GM18511 (cell line): Measurements from ENCODE around the gene SBNO1.
"Not testable (repeated sequence)": the region's sequence is repeated elsewhere in the genome, so short reads cannot be mapped to it uniquely, and the experiment has no call there.

Experiments
- ATAC-seq: cut with Tn5 transposase; IDR thresholded peaks from one replicate; pipeline ENCODE4 v1.9.1; 2021; ENCODE audit warnings: mild to moderate bottlenecking, moderate library complexity; ENCODE audit not compliant: unreplicated experiment

SBNO1 gene

GRCh38 chr12:123351349-123351748 is 13.3 kb downstream of the SBNO1 start:
- ATAC-seq, result no peak

- ATAC-seq, result no peak
Observed at GRCh38 chr12:123346946-123347345, 17.7 kb downstream of the SBNO1 start.

- no peak for ATAC-seq
Observed at GRCh38 chr12:123344086-123344485, 20.6 kb downstream of the SBNO1 start.

GRCh38 chr12:123337070-123337469 is 27.6 kb downstream of the SBNO1 start:
- ATAC-seq, result no peak

GRCh38 chr12:123336530-123336929 is 28.1 kb downstream of the SBNO1 start:
- ATAC-seq, result no peak

GRCh38 chr12:123335490-123335889 is 29.2 kb downstream of the SBNO1 start:
- no peak for ATAC-seq

- ATAC-seq, result no peak
Observed at GRCh38 chr12:123329799-123330198, 34.8 kb downstream of the SBNO1 start.

- no peak for ATAC-seq
Observed at GRCh38 chr12:123319826-123320225, 44.8 kb downstream of the SBNO1 start.

GRCh38 chr12:123319273-123319672 is 45.4 kb downstream of the SBNO1 start:
- no peak for ATAC-seq

- ATAC-seq, result not testable (repeated sequence)
Observed at GRCh38 chr12:123313046-123313445, 51.6 kb downstream of the SBNO1 start.

- no peak for ATAC-seq
Observed at GRCh38 chr12:123306200-123306599, 58.4 kb downstream of the SBNO1 start.

- no peak for ATAC-seq
Observed at GRCh38 chr12:123305136-123305535, 59.5 kb downstream of the SBNO1 start.

- ATAC-seq, result no peak
Observed at GRCh38 chr12:123293178-123293760, 71.4 kb downstream of the SBNO1 start.

- ATAC-seq, result no peak
Observed at GRCh38 chr12:123289911-123290310, 74.7 kb downstream of the SBNO1 start.

- ATAC-seq, result no peak
Observed at GRCh38 chr12:123288751-123289346, 75.8 kb downstream of the SBNO1 start.

- ATAC-seq, result no peak
Observed at GRCh38 chr12:123286652-123287373, 77.8 kb downstream of the SBNO1 start.

- ATAC-seq, result no peak
Observed at GRCh38 chr12:123284669-123285068, 80.0 kb downstream of the SBNO1 start.

GRCh38 chr12:123283461-123283860 is 81.2 kb downstream of the SBNO1 start:
- no peak for ATAC-seq

GRCh38 chr12:123282111-123282510 is 82.5 kb downstream of the SBNO1 start:
- no peak for ATAC-seq

- no peak for ATAC-seq
Observed at GRCh38 chr12:123280971-123281370, 83.7 kb downstream of the SBNO1 start.

- peak; percentile 89 for ATAC-seq
Observed at GRCh38 chr12:123278101-123278627, 86.5 kb downstream of the SBNO1 start.

GRCh38 chr12:123273166-123273565 is 91.5 kb downstream of the SBNO1 start:
- ATAC-seq, result no peak
